MM.1S (cell line): ENCODE measurements around the gene TSPAN8.

Source experiments
- DNase-seq: peaks from one replicate; pipeline ENCODE4 v3.0.0-alpha.2; 2015
- H2AFZ ChIP-seq: fragments of 300-600 bp; sonication (generic); 2 replicates; pipeline ENCODE4 v1.6.0; 2016; ENCODE audit warnings: antibody characterized with exemption, low read length
- H3F3A ChIP-seq: fragments of 300-600 bp; sonication (generic); 2 replicates; pipeline ENCODE4 v1.6.1; 2016; ENCODE audit warnings: mild to moderate bottlenecking, antibody characterized with exemption, low read length, moderate library complexity, mixed read lengths; ENCODE audit not compliant: insufficient read depth
- H3K27ac ChIP-seq: fragments of 300-600 bp; sonication (generic); 2 replicates; pipeline ENCODE4 v1.5.1; 2016; ENCODE audit warnings: mild to moderate bottlenecking, low read length
- H3K27me3 ChIP-seq: fragments of 300-600 bp; sonication (generic); replicated peaks from 2 replicates; pipeline ENCODE4 v1.6.0; 2016; ENCODE audit warnings: low read length; ENCODE audit not compliant: insufficient read depth
- H3K36me3 ChIP-seq: fragments of 300-600 bp; sonication (generic); replicated peaks from 2 replicates; pipeline ENCODE4 v1.6.1; 2016; ENCODE audit warnings: mild to moderate bottlenecking, low read length, mixed read lengths; ENCODE audit not compliant: insufficient read depth
- H3K4me1 ChIP-seq: fragments of 300-600 bp; sonication (generic); 2 replicates; pipeline ENCODE4 v1.6.1; 2016; ENCODE audit warnings: low read length, mixed read lengths
- H3K4me2 ChIP-seq: fragments of 300-600 bp; sonication (generic); 2 replicates; pipeline ENCODE4 v1.6.0; 2016; ENCODE audit warnings: low read depth, low read length
- H3K4me3 ChIP-seq: fragments of 300-600 bp; sonication (generic); 2 replicates; pipeline ENCODE4 v1.5.1; 2016; ENCODE audit warnings: low read length, mixed read lengths
- H3K79me2 ChIP-seq: fragments of 300-600 bp; sonication (generic); 2 replicates; pipeline ENCODE4 v1.6.1; 2016; ENCODE audit warnings: mixed run types, low read length, mixed read lengths
- H3K9ac ChIP-seq: fragments of 300-600 bp; sonication (generic); 2 replicates; pipeline ENCODE4 v1.6.1; 2016; ENCODE audit warnings: low read length, mixed read lengths
- H3K9me2 ChIP-seq: fragments of 300-600 bp; sonication (generic); replicated peaks from 2 replicates; pipeline ENCODE4 v1.6.1; 2016; ENCODE audit warnings: mild to moderate bottlenecking, low read length, mixed read lengths; ENCODE audit not compliant: insufficient read depth
- H3K9me3 ChIP-seq: fragments of 300-600 bp; sonication (generic); replicated peaks from 2 replicates; pipeline ENCODE4 v1.6.1; 2016; ENCODE audit warnings: mild to moderate bottlenecking, low read length, mixed read lengths; ENCODE audit not compliant: insufficient read depth
- H4K20me1 ChIP-seq: fragments of 300-600 bp; sonication (generic); 2 replicates; pipeline ENCODE4 v1.6.1; 2016; ENCODE audit warnings: mild to moderate bottlenecking, low read length, moderate library complexity, mixed read lengths; ENCODE audit not compliant: insufficient read depth
- EZH2 ChIP-seq: fragments of 300-600 bp; sonication (generic); optimal IDR thresholded peaks from 2 replicates; pipeline ENCODE3; 2017; ENCODE audit warnings: low read depth, mild to moderate bottlenecking, antibody characterized with exemption, low read length, mixed read lengths
- EZH2phosphoT487 ChIP-seq: fragments of 300-600 bp; sonication (generic); IDR thresholded peaks from 2 replicates; pipeline ENCODE4 v1.6.1; 2018; ENCODE audit warnings: antibody characterized with exemption, low read length
- TF ChIP-seq, protein P1 (sequence below): fragments of 300-600 bp; sonication (generic); IDR thresholded peaks from 2 replicates; pipeline ENCODE4 v1.5.1; 2016; ENCODE audit warnings: antibody characterized with exemption, low read length, mixed read lengths

The TSPAN8 gene

DNA sequence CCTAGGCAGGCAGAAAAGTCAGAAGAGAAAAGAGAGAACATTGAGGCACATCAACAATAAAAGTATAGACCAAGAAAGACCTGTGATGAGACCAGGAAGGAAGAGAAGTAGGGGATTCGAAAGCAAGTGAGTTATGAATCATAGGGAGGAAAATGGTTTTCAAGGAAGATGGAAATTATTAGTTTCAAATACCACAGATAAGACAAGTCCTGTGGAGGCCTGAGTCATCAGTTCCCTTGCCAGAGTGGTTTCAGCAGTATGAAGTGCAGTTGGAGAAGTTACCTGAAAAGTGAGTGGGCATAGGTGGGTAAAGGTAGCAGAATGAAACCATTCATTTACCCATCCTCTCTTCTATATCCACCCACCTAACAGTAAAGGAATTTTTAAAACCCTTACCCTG lies 25.2 kb upstream of the TSPAN8 start:
- H2AFZ ChIP-seq: no peak overlapping the region
- no peaks in the 10 kb centered on the region for H3K36me3 ChIP-seq
- H3K4me3 ChIP-seq: no peak overlapping the region
- no peaks in the 10 kb centered on the region for H3F3A ChIP-seq
- TF ChIP-seq EZH2phosphoT487: no peak
- TF ChIP-seq EZH2: no peak
- TF ChIP-seq, protein P1, sequence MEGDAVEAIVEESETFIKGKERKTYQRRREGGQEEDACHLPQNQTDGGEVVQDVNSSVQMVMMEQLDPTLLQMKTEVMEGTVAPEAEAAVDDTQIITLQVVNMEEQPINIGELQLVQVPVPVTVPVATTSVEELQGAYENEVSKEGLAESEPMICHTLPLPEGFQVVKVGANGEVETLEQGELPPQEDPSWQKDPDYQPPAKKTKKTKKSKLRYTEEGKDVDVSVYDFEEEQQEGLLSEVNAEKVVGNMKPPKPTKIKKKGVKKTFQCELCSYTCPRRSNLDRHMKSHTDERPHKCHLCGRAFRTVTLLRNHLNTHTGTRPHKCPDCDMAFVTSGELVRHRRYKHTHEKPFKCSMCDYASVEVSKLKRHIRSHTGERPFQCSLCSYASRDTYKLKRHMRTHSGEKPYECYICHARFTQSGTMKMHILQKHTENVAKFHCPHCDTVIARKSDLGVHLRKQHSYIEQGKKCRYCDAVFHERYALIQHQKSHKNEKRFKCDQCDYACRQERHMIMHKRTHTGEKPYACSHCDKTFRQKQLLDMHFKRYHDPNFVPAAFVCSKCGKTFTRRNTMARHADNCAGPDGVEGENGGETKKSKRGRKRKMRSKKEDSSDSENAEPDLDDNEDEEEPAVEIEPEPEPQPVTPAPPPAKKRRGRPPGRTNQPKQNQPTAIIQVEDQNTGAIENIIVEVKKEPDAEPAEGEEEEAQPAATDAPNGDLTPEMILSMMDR: no peak
- H3K9me2 ChIP-seq: no peaks in the 10 kb centered on the region
- no peak overlapping the region for H3K4me2 ChIP-seq
- no peaks in the 10 kb centered on the region for H3K27me3 ChIP-seq
- H3K4me1 ChIP-seq: no peaks in the 10 kb centered on the region
- DNase-seq: no peak
- H3K9ac ChIP-seq: no peak overlapping the region
- H3K79me2 ChIP-seq: no peaks in the 10 kb centered on the region
- no peak overlapping the region for H3K27ac ChIP-seq
- H3K9me3 ChIP-seq: no peaks in the 10 kb centered on the region
- no peaks in the 10 kb centered on the region for H4K20me1 ChIP-seq

DNA sequence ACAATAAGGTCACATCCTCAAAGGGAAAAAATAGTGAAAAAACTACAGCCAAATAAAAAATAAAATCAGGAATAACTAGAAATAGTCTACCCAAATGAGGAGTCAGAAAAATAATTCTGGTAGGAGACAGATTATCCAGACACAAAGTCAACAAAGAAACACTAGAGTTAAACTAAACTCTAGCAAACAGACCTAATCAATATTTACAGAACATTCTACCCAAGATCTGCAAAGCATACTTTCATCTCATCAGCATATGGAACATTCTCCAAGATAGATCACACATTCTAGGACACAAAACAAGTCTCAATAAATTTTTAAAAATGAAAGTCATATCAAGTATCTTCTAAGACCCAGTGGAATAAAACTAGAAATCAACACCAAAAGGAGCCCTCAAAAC lies 20.4 kb upstream of the TSPAN8 start:
- Histone ChIP-seq H3K79me2 (no peaks in the 10 kb centered on the region), H3K9me3 (no peaks in the 10 kb centered on the region), H3K4me3 (no peak overlapping the region), H3K27me3 (no peaks in the 10 kb centered on the region), H3K27ac (no peak overlapping the region), H3K9ac (no peak overlapping the region), H3F3A (no peaks in the 10 kb centered on the region), H3K36me3 (no peaks in the 10 kb centered on the region), H4K20me1 (no peaks in the 10 kb centered on the region), H3K4me1 (no peaks in the 10 kb centered on the region), H3K9me2 (no peaks in the 10 kb centered on the region), H2AFZ (no peak overlapping the region), H3K4me2 (no peak overlapping the region)
- no peak for DNase-seq
- TF ChIP-seq EZH2 (no peak), EZH2phosphoT487 (no peak)
- TF ChIP-seq, protein P1: no peak

DNA sequence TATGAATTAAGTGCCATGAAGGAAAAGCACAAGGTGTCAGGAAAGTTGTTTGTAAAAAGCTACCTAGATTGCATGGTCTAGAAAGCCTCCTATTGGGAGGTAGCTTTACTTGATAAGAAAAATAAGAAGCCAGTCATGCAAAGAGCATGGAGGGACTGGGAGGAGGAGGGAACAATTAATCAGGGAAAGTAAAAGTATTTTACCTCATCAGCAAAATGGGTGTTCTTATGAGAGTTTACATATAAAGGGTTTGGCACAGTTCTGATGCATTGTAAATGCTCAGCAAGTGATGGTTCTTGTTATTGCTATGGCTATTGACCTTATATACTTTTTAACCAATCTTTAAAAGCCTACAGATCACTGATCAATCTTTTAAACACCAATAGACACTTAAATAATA lies 17.0 kb upstream of the TSPAN8 start:
- H3K4me3 ChIP-seq: no peak overlapping the region
- no peaks in the 10 kb centered on the region for H3K36me3 ChIP-seq
- H3K9me3 ChIP-seq: no peaks in the 10 kb centered on the region
- no peaks in the 10 kb centered on the region for H3K27me3 ChIP-seq
- no peaks in the 10 kb centered on the region for H4K20me1 ChIP-seq
- H2AFZ ChIP-seq: no peak overlapping the region
- DNase-seq: no peak
- no peak overlapping the region for H3K4me2 ChIP-seq
- TF ChIP-seq EZH2: no peak
- no peak for TF ChIP-seq EZH2phosphoT487
- TF ChIP-seq, protein P1: no peak
- H3K4me1 ChIP-seq: no peaks in the 10 kb centered on the region
- H3K9ac ChIP-seq: no peak overlapping the region
- H3K9me2 ChIP-seq: no peaks in the 10 kb centered on the region
- no peak overlapping the region for H3K27ac ChIP-seq
- H3F3A ChIP-seq: no peaks in the 10 kb centered on the region
- H3K79me2 ChIP-seq: no peaks in the 10 kb centered on the region

DNA sequence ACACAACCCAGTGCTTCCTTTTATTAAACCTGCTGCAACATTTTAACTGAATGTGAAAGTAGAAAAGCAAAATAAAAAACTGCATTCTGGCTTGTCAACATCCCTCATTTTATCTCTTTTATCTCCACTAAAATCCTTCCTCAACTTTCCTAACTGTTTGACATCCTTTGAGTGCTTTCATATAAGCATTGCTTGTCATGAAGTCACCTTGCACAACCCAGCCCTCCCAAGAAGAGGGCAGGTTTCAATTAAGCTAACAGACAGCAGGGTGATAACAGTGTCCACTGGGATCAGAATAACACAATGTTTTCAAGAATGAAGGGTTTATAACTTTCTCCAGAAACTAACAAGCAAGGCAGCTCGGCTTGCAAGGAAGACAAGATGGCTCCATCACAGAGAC lies 16.3 kb upstream of the TSPAN8 start:
- H3K79me2 ChIP-seq: no peaks in the 10 kb centered on the region
- H3K36me3 ChIP-seq: no peaks in the 10 kb centered on the region
- H3K9me2 ChIP-seq: no peaks in the 10 kb centered on the region
- no peak overlapping the region for H3K4me3 ChIP-seq
- no peak overlapping the region for H3K4me2 ChIP-seq
- no peaks in the 10 kb centered on the region for H3F3A ChIP-seq
- H3K9me3 ChIP-seq: no peaks in the 10 kb centered on the region
- no peak overlapping the region for H2AFZ ChIP-seq
- no peak for DNase-seq
- no peak for TF ChIP-seq EZH2phosphoT487
- no peak for TF ChIP-seq EZH2
- TF ChIP-seq, protein P1: no peak
- H4K20me1 ChIP-seq: no peaks in the 10 kb centered on the region
- no peak overlapping the region for H3K9ac ChIP-seq
- no peaks in the 10 kb centered on the region for H3K27me3 ChIP-seq
- no peaks in the 10 kb centered on the region for H3K4me1 ChIP-seq
- no peak overlapping the region for H3K27ac ChIP-seq
